ENCODE results near the gene MCIDAS.
A peak's percentile ranks its signal among the peaks of the same experiment; 100 is the strongest.

Gene MCIDAS

GRCh38 chr5:55222092-55222984, 4.8 kb downstream of the MCIDAS start:
- DNase-seq (ENCODE audit: low spot score) = no peak

- no peak for DNase-seq (ENCODE audit: low spot score)
Measured at GRCh38 chr5:55220433-55221185, 6.5 kb downstream of the MCIDAS start.

- DNase-seq (ENCODE audit: low spot score) = no peak
Measured at GRCh38 chr5:55219770-55220169, 7.3 kb downstream of the MCIDAS start.

- DNase-seq (ENCODE audit: low spot score) = no peak
Measured at GRCh38 chr5:55218967-55219366, 8.1 kb downstream of the MCIDAS start.

GRCh38 chr5:55211184-55211874, 15.8 kb downstream of the MCIDAS start:
- no peak for DNase-seq (ENCODE audit: low spot score)

GRCh38 chr5:55205001-55205400, 22.1 kb downstream of the MCIDAS start:
- no peak for DNase-seq (ENCODE audit: low spot score)

GRCh38 chr5:55191165-55191564, 36.0 kb downstream of the MCIDAS start:
- DNase-seq (ENCODE audit: low spot score) = no peak

GRCh38 chr5:55188656-55189540, 38.2 kb downstream of the MCIDAS start:
- DNase-seq (ENCODE audit: low spot score) = no peak

GRCh38 chr5:55187370-55187769, 39.7 kb downstream of the MCIDAS start:
- no peak for DNase-seq (ENCODE audit: low spot score)

- DNase-seq (ENCODE audit: low spot score) = no peak
Measured at GRCh38 chr5:55180016-55180415, 47.1 kb downstream of the MCIDAS start.

GRCh38 chr5:55177078-55177477, 50.0 kb downstream of the MCIDAS start:
- no peak for DNase-seq (ENCODE audit: low spot score)

GRCh38 chr5:55176176-55176818, 50.8 kb downstream of the MCIDAS start:
- DNase-seq (ENCODE audit: low spot score) = peak; percentile 15

- no peak for DNase-seq (ENCODE audit: low spot score)
Measured at GRCh38 chr5:55175781-55176175, 51.3 kb downstream of the MCIDAS start.

- DNase-seq (ENCODE audit: low spot score) = no peak
Measured at GRCh38 chr5:55173687-55174230, 53.4 kb downstream of the MCIDAS start.

- DNase-seq (ENCODE audit: low spot score) = peak; percentile 94
Measured at GRCh38 chr5:55172937-55173686, 54.0 kb downstream of the MCIDAS start, which contains the start of gene CDC20B. TSS of gene CDC20B (minus strand) at chr5:55173177. CDS start at chr5:55173000, 177 bp downstream.

GRCh38 chr5:55172051-55172899, 54.8 kb downstream of the MCIDAS start:
- peak; percentile 82 for DNase-seq (ENCODE audit: low spot score)

GRCh38 chr5:55171471-55171870, 55.6 kb downstream of the MCIDAS start:
- no peak for DNase-seq (ENCODE audit: low spot score)
